Neural cell (in vitro differentiated cells): ENCODE results near the gene SLCO3A1.

Experiments used
- CTCF ChIP-seq: fragments of 450-650 bp; IDR thresholded peaks from 2 replicates; pipeline ENCODE4 v1.5.1; 2014; ENCODE audit warnings: antibody characterized with exemption, mild to moderate bottlenecking, moderate library complexity; ENCODE audit not compliant: poor library complexity, severe bottlenecking
- EZH2 ChIP-seq: fragments of 200-600, 300-800 bp; shearing (Covaris generic), sonication (generic); IDR thresholded peaks from 2 replicates; pipeline ENCODE4 v1.6.1; 2014; ENCODE audit warnings: antibody characterized with exemption, low read length, borderline replicate concordance, mild to moderate bottlenecking; ENCODE audit not compliant: insufficient read depth, poor library complexity, severe bottlenecking
- MXI1 ChIP-seq: fragments of 450-650 bp; conservative IDR thresholded peaks from 2 replicates; pipeline ENCODE4 v1.6.1; 2014; ENCODE audit warnings: antibody characterized with exemption, mild to moderate bottlenecking; ENCODE audit not compliant: poor library complexity, severe bottlenecking
- POLR2AphosphoS5 ChIP-seq: IDR thresholded peaks from 2 replicates; pipeline ENCODE4 v1.6.1; 2012
- RAD21 ChIP-seq: fragments of 450-650 bp; conservative IDR thresholded peaks from 2 replicates; pipeline ENCODE4 v1.6.1; 2014; ENCODE audit warnings: antibody characterized with exemption, mild to moderate bottlenecking, moderate library complexity
- REST ChIP-seq: IDR thresholded peaks from 2 replicates; pipeline ENCODE4 v1.6.1; 2012; ENCODE audit warnings: borderline replicate concordance
- SMC3 ChIP-seq: fragments of 450-650 bp; conservative IDR thresholded peaks from 2 replicates; pipeline ENCODE4 v1.6.1; 2014; ENCODE audit warnings: antibody characterized with exemption, mild to moderate bottlenecking, moderate library complexity; ENCODE audit not compliant: poor library complexity
- TAF1 ChIP-seq: IDR thresholded peaks from 2 replicates; pipeline ENCODE4 v1.6.1; 2012; ENCODE audit warnings: low read depth

GRCh38 chr15:92130244-92130643 lies 276.7 kb downstream of the SLCO3A1 start:
- TF ChIP-seq CTCF (no peak), EZH2 (no peak), SMC3 (no peak), REST (no peak), RAD21 (no peak), MXI1 (no peak), POLR2AphosphoS5 (no peak), TAF1 (no peak)
